Testis (tissue), 3 donors: ENCODE data around the gene VPREB3. TPM values are rescaled to one million over a fixed set of nuclear protein-coding genes. Genes with fewer than 3 reads are reported as not detected.

Source experiments
- DNase-seq: peaks from one replicate; pipeline ENCODE4 v3.0.0-alpha.2; 2019
- H3K27ac ChIP-seq, 2 donors: fragments of 200-600 bp; sonication (generic); one replicate each; pipeline ENCODE4 v1.5.1; 2019
- H3K27me3 ChIP-seq: fragments of 200-600 bp; sonication (generic); one replicate; pipeline ENCODE4 v1.5.1; 2019
- H3K36me3 ChIP-seq: fragments of 200-600 bp; sonication (generic); one replicate; pipeline ENCODE4 v1.5.1; 2017; ENCODE audit warnings: low read depth; ENCODE audit errors: missing control alignments
- H3K4me1 ChIP-seq: fragments of 200-600 bp; sonication (generic); one replicate; pipeline ENCODE4 v1.5.1; 2019
- H3K4me3 ChIP-seq, 2 donors: fragments of 200-600 bp; sonication (generic); one replicate each; pipeline ENCODE4 v1.5.1; 2017 to 2019
- H3K9me3 ChIP-seq: fragments of 200-600 bp; sonication (generic); one replicate; pipeline ENCODE4 v1.5.1; 2017
- POLR2A ChIP-seq: fragments of 450-650 bp; IDR thresholded peaks from one replicate; pipeline ENCODE4 v1.6.1; 2017; ENCODE audit warnings: antibody characterized with exemption, mild to moderate bottlenecking, moderate library complexity
- WGBS, 2 donors: methylation state at CpG; one replicate each; pipeline ENCODE4 v1.1.5; 2018; 5-methylcytosine and 5-hydroxymethylcytosine counted together
- intact Hi-C: fragments of 100-400 bp; cut with DNase I; formaldehyde crosslinking; loops from one replicate; pipeline ENCODE4 v1.15.1; 2023; ENCODE audit warnings: low total_unique reads
- polyA plus RNA-seq: library from polyadenylated mRNA; stranded (reverse); fragments of 350-450 nt; fragmentation: Illumina TruSeq; extraction: RNeasy Lipid Tissue Mini Kit (QIAGEN cat#74804); gene quantifications from one replicate; pipeline ENCODE4 v1.2.3, GENCODE V29; 2014; ENCODE audit warnings: low read depth, low replicate concordance; ENCODE audit not compliant: insufficient read depth
- total RNA-seq, 2 donors: library from RNA; depleted of rRNA; stranded (reverse); fragments of >200 nt; gene quantifications; one replicate each; pipeline ENCODE4 v1.2.3, GENCODE V29; 2016
- TF ChIP-seq, protein P1 (sequence below), 3 experiments: fragments of 450-650 bp in 2 of 3; fragments of 200-600 bp in 1 of 3; sonication (generic) in 1 of 3; IDR thresholded peaks; one replicate each; pipeline ENCODE4 v1.5.1; 2016 to 2019; ENCODE audit warnings: antibody characterized with exemption in 3 of 3, mild to moderate bottlenecking in 2 of 3, moderate library complexity in 1 of 3

The VPREB3 gene
- total and polyA plus RNA-seq, 3 donors from 2014 or later, result 0.68 to 1.2 TPM; not detected in 1

DNA sequence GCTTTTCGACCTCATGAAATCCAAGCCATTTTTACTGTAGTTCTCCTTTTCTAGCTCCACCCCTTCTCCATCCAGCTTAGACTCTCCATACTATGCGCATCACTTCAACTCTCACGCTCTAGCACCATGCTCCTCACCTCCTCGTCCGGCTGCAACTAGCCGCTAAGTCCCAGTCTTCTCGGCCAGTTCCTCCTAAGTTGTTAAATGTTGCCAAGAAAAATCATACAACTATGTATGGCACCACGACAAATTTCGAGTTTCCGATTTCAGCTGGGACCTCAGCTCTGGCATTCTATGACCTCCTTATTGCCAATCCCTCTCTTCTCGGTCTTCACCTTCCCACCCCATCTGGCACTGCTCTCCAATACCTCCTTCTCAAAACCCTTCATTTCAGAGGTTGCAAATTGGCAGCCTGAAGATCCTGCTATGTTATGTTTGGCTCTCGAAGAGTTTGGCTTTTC, 4.4 kb downstream of the VPREB3 start:
- intact Hi-C loops, result no loop called here
- 17 to 29% methylated on average over 12 of the region's 12 CpGs for WGBS, 2 donors
- Histone ChIP-seq H3K27ac (no peak overlapping the region), H3K27me3 (no peaks in the 10 kb centered on the region), H3K36me3 (no peaks in the 10 kb centered on the region), H3K4me1 (peaks cover 5% of the 10 kb centered on the region), H3K9me3 (no peaks in the 10 kb centered on the region), H3K4me3 (peak overlapping the region in 1 of 2 donors; percentile 81)
- TF ChIP-seq, protein P1, sequence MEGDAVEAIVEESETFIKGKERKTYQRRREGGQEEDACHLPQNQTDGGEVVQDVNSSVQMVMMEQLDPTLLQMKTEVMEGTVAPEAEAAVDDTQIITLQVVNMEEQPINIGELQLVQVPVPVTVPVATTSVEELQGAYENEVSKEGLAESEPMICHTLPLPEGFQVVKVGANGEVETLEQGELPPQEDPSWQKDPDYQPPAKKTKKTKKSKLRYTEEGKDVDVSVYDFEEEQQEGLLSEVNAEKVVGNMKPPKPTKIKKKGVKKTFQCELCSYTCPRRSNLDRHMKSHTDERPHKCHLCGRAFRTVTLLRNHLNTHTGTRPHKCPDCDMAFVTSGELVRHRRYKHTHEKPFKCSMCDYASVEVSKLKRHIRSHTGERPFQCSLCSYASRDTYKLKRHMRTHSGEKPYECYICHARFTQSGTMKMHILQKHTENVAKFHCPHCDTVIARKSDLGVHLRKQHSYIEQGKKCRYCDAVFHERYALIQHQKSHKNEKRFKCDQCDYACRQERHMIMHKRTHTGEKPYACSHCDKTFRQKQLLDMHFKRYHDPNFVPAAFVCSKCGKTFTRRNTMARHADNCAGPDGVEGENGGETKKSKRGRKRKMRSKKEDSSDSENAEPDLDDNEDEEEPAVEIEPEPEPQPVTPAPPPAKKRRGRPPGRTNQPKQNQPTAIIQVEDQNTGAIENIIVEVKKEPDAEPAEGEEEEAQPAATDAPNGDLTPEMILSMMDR (IDR thresholded peaks at IDR 0.05), result no peak
- TF ChIP-seq POLR2A, result no peak
- DNase-seq, result no peak

DNA sequence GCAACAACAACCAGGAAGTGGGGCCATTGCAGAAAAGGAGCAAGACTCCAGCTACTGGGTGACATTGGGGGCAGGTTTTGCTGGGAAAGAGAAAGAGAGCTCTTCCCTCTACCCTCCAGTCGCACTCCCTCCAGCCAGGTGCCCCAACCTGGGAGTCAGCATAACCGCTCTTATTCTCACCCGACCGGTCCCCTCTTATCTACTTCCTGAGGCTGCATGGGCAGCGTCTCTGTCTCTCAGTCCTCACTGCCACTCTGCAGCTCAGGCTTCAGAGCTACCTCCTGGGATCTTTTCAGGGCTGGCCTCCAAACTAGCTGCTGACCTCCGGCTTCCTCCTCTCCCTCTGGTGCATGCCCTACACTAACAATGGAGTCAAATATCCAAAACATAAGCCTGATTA, 8.4 kb downstream of the VPREB3 start:
- Histone ChIP-seq H3K27me3 (no peaks in the 10 kb centered on the region), H3K4me1 (peaks cover 5% of the 10 kb centered on the region), H3K27ac (no peak overlapping the region), H3K9me3 (no peaks in the 10 kb centered on the region), H3K36me3 (no peaks in the 10 kb centered on the region), H3K4me3 (no peak overlapping the region)
- WGBS, 2 donors, result 88 to 92% methylated on average over 6 of the region's 6 CpGs
- intact Hi-C loops, result no loop called here
- TF ChIP-seq, protein P1 (IDR thresholded peaks at IDR 0.05), result no peak
- no peak for TF ChIP-seq POLR2A
- DNase-seq, result no peak

DNA sequence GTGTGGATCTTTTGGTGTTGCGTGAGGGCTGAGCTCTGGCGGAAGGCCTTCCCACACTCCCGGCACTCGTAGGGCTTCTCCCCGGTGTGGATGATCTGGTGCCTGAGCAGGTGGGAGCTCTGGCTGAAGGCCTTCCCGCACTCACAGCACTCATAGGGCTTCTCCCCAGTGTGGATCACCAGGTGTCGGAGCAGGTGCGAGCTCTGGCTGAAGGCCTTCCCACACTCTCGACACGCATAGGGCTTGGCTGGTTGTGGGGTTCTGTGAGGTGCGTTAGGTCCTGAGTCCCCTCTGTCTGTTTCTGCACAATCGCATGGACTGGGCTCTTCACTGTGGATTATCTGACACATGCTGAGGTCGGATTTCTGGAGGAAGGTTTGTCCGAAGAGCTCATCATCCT, 9.7 kb downstream of the VPREB3 start:
- TF ChIP-seq, protein P1 (IDR thresholded peaks at IDR 0.05), result no peak
- no peak for TF ChIP-seq POLR2A
- Histone ChIP-seq H3K4me1 (no peaks in the 10 kb centered on the region), H3K27ac (no peak overlapping the region), H3K4me3 (no peak overlapping the region), H3K36me3 (no peaks in the 10 kb centered on the region), H3K27me3 (no peaks in the 10 kb centered on the region), H3K9me3 (no peaks in the 10 kb centered on the region)
- no peak for DNase-seq
- intact Hi-C loops, result no loop called here
- WGBS, 2 donors, result 97 to 99% methylated on average over 12 to 14 of the region's 14 CpGs

DNA sequence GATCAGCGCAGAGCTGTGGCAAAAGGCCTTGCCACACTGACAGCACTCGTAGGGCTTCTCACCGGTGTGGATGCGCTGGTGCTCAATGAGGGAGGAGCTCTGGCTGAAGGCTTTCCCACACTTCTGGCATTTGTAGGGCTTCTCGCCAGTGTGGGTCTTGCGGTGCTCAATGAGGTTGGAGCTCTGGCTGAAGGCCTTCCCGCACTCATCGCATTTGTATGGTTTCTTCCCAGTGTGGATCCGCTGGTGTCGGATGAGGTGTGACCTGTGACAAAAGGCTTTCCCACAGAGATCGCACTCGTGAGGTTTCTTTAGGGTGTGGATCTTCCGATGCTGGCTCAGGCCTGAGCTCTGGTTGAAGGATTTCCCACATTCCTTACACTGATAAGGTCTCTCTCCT, 10.2 kb downstream of the VPREB3 start:
- Histone ChIP-seq H3K36me3 (no peaks in the 10 kb centered on the region), H3K27me3 (no peaks in the 10 kb centered on the region), H3K4me3 (no peak overlapping the region), H3K9me3 (no peaks in the 10 kb centered on the region), H3K4me1 (no peaks in the 10 kb centered on the region), H3K27ac (no peak overlapping the region)
- no peak for TF ChIP-seq POLR2A
- TF ChIP-seq, protein P1 (IDR thresholded peaks at IDR 0.05), result no peak
- WGBS, 2 donors, result 97% methylated on average over 10 to 13 of the region's 13 CpGs
- no peak for DNase-seq
- intact Hi-C loops, result no loop called here

DNA sequence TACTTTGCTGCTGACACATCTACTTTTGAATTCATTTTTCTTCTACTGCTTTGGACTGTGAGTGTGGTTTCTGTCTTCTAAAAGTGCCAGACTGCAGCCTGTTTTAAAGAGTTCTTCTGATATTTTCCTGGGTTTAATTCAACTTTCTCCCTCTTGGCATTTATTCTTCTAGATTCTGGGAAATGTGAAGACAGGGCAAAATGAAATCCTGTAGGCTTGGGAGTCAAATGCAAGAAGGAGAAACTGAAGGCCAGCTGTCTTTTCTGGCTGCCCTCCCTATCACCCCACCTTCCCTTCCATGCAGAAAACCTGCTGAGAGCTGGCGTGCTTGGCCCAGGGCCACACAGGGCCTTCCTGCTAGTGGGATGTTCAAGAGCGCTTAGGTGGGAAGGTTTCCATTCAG, 10.9 kb downstream of the VPREB3 start:
- DNase-seq, result no peak

More for the DNA sequence above, 10.9 kb downstream of the VPREB3 start:
- intact Hi-C loops, result no loop called here
- WGBS, 2 donors, result 54 to 70% methylated on average over 1 to 2 of the region's 2 CpGs
- H3K27ac ChIP-seq, result no peak overlapping the region
- no peaks in the 10 kb centered on the region for H3K27me3 ChIP-seq
- TF ChIP-seq, protein P1 (IDR thresholded peaks at IDR 0.05), result no peak
- TF ChIP-seq POLR2A, result no peak
- H3K4me1 ChIP-seq, result no peaks in the 10 kb centered on the region
- H3K36me3 ChIP-seq, result no peaks in the 10 kb centered on the region
- H3K9me3 ChIP-seq, result no peaks in the 10 kb centered on the region
- no peak overlapping the region for H3K4me3 ChIP-seq
